Heart left ventricle (tissue), 16 donors: Measurements from ENCODE around the gene LPP. TPM values are rescaled to one million over a fixed set of nuclear protein-coding genes. Genes with fewer than 3 reads are reported as not detected.
A peak's percentile ranks its signal among the peaks of the same experiment; 100 is the strongest.

Source experiments
- ATAC-seq, 4 donors: fragments of 200-7000 bp; cut with Tn5 transposase; one replicate each; pipeline ENCODE4 v1.9.1; 2020 to 2022; ENCODE audit warnings: moderate library complexity in 4 of 4, mild to moderate bottlenecking in 3 of 4, moderate number of reproducible peaks in 1 of 4
- DNase-seq, 5 donors: peaks; one replicate each; pipeline ENCODE4 v3.0.0-alpha.2; 2020
- H3K27ac ChIP-seq, 12 donors: fragments of 200-600 bp; sonication (generic) in 4 of 12; one replicate each; pipeline versions ENCODE4 v1.5.0 to v1.8.0; 2016 to 2022; ENCODE audit warnings: mild to moderate bottlenecking in 2 of 12
- H3K27me3 ChIP-seq, 9 donors: fragments of 200-600 bp; sonication (generic) in 2 of 9; one replicate each; pipeline versions ENCODE4 v1.5.1 to v1.8.0; 2016 to 2022; ENCODE audit warnings: mild to moderate bottlenecking in 3 of 9
- H3K36me3 ChIP-seq, 9 donors: fragments of 200-600 bp; sonication (generic) in 2 of 9; one replicate each; pipeline versions ENCODE4 v1.5.0 to v1.8.0; 2018 to 2022; ENCODE audit warnings: mild to moderate bottlenecking in 2 of 9
- H3K4me1 ChIP-seq, 12 donors: fragments of 200-600 bp; sonication (generic) in 4 of 12; one replicate each; pipeline versions ENCODE4 v1.5.0 to v1.8.0; 2016 to 2022; ENCODE audit warnings: mild to moderate bottlenecking in 3 of 12
- H3K4me3 ChIP-seq, 12 donors: fragments of 200-600 bp; sonication (generic) in 4 of 12; one replicate each; pipeline versions ENCODE4 v1.5.0 to v1.8.0; 2017 to 2022; ENCODE audit warnings: mild to moderate bottlenecking in 9 of 12, moderate library complexity in 4 of 12
- H3K9me3 ChIP-seq, 12 donors: fragments of 200-600 bp; sonication (generic) in 4 of 12; one replicate each; pipeline versions ENCODE4 v1.5.0 to v1.8.0; 2016 to 2022; ENCODE audit warnings: mild to moderate bottlenecking in 1 of 12
- CTCF ChIP-seq, 12 donors: fragments of 200-600 bp; sonication (generic) in 4 of 12; IDR thresholded peaks; one replicate each; pipeline versions ENCODE4 v1.5.0 to v1.8.0; 2018 to 2022; ENCODE audit warnings: antibody characterized with exemption in 12 of 12, mild to moderate bottlenecking in 5 of 12
- POLR2A ChIP-seq, 2 donors: fragments of 450-650 bp; IDR thresholded peaks; one replicate each; pipeline ENCODE4 v1.6.1; 2017; ENCODE audit warnings: antibody characterized with exemption in 2 of 2, mild to moderate bottlenecking in 2 of 2, moderate library complexity in 2 of 2
- WGBS, 4 donors: extraction: QIAGEN DNeasy Blood & Tissue Kit in 2 of 4; methylation state at CpG; one replicate each; pipeline versions ENCODE4 v1.1.5 to v1.1.7; 2013 to 2018; 5-methylcytosine and 5-hydroxymethylcytosine counted together
- intact Hi-C, 10 donors: fragments of 100-400 bp; cut with DNase I; formaldehyde crosslinking; loops; one replicate each; pipeline versions ENCODE4 v1.11.1 to v1.14.2; 2022
- polyA plus RNA-seq, 2 donors: library from polyadenylated mRNA; stranded (reverse); fragments of 200-250 nt; gene quantifications; one replicate each; pipeline ENCODE4 v1.2.3, GENCODE V29; 2013
- total RNA-seq, 9 donors: library from RNA; depleted of rRNA in 2 of 9; stranded (reverse); fragments of >200 nt in 2 of 9; fragmentation: NEBNext Ultra II Directional in 3 of 9; extraction: Animal tissue kit (Norgen Biotek cat#: 25700) in 3 of 9; gene quantifications; one replicate each; pipeline versions ENCODE4 v1.1.0 to v1.2.4, GENCODE V29; 2016 to 2023
- donor health status: ischemic (EF 13 %, LVEDD 7.1; RV severe dilation, severe dysfunction).
- donor health status: healthy with polysubstance abuse.
- donor health status: DM: no; HTN: yes; CAD: no.
- donor health status: DM: no; HTN: no; CAD: no.
- donor health status: ischemic (EF 25% LVEDD 6.9; RV normal size, moderate dysfunction).
- donor health status: ischemic (EF 25% LVEDD 5.7; RV mildly dilated, moderate dysfunction).
- donor health status: healthy.
- donor health status: DM: yes; HTN: yes; CAD: no.
- donor health status: ischemic (EF 35%, LVEDD 5.7; RV mildly dilated, moderate dysfunction).
- donor health status: nonischemic (EF 11% LVEDD 7.7; RV severe dilation, severe dysfunction).
- donor health status: DM: yes; HTN: yes; CAD: no.
- donor health status: PGD.
- donor health status: ischemic (EF 29% LVEDD 5.4; RV normal size, mild dysfunction).
- donor health status: nonischemic (EF 23%, LVEDD 6.1; RV moderate dilation, normal function).

Gene LPP
- total and polyA plus RNA-seq, 11 donors = 9.2 to 178 (median 100) TPM

GRCh38 chr3:188284455-188285212 is 130.7 kb downstream of the LPP start:
- no peaks in the 10 kb centered on the region for H3K27me3 ChIP-seq
- peaks cover 0 to 80% (median 65%) of the 10 kb centered on the region in 12 donors for H3K4me1 ChIP-seq
- peaks cover 0 to 3% (median 0%) of the 10 kb centered on the region in 9 donors for H3K36me3 ChIP-seq
- no peaks in the 10 kb centered on the region for H3K9me3 ChIP-seq
- peak overlapping the region in 8 of 12 donors; percentile 28 to 81 (median 75) for H3K27ac ChIP-seq
- H3K4me3 ChIP-seq = no peak overlapping the region
- DNase-seq (no peak), ATAC-seq (peak in 1 of 4 donors; percentile 3)
- intact Hi-C loops = loop anchor here in 1 of 10 donors (5.0 kb wide), 1 partner anchor 38 kb away; no protein-coding TSS in a partner anchor
- WGBS, 4 donors = 66 to 77% (median 69%) methylated on average over 9 of the region's 9 CpGs
- no peak for TF ChIP-seq CTCF (IDR thresholded peaks at IDR 0.05)
- TF ChIP-seq POLR2A (IDR thresholded peaks at IDR 0.05) = no peak

DNA sequence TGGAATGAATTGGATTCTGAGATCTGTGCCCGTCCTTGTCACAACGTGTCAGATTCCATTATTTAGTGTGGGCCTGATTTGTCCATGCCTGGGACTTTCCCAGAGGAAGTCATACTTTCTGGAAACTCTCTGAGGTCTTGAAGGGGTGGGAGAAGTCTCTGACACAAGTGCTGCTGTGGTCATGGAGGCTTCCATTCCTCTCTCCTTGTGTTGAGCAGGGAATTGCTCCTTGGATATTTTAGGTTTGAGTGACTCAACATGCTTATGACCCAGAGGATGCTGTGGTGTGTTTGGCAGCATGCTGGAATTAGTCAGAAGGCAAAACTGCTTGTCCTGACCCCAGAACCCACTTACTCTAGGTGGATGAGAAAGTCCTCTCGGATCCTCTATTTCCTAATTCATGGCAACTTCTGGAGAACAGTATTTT is 132.1 kb downstream of the LPP start:
- TF ChIP-seq CTCF (IDR thresholded peaks at IDR 0.05) (no peak), POLR2A (IDR thresholded peaks at IDR 0.05) (peak in 1 of 2 donors; percentile 22)
- WGBS, 4 donors = 8 to 16% (median 12%) methylated on average over 3 of the region's 3 CpGs
- peak overlapping the region; percentile 5 to 82 (median 76) for H3K27ac ChIP-seq
- peaks cover 0 to 80% (median 66%) of the 10 kb centered on the region in 12 donors for H3K4me1 ChIP-seq
- no peak overlapping the region for H3K4me3 ChIP-seq
- DNase-seq (peak in 4 of 5 donors; percentile 37 to 74 (median 50)), ATAC-seq (peak; percentile 54 to 92 (median 87))
- intact Hi-C loops = no loop called here
- no peaks in the 10 kb centered on the region for H3K27me3 ChIP-seq
- H3K9me3 ChIP-seq = no peaks in the 10 kb centered on the region
- peaks cover 0 to 3% (median 0%) of the 10 kb centered on the region in 9 donors for H3K36me3 ChIP-seq

- no peaks in the 10 kb centered on the region for H3K27me3 ChIP-seq
- peak overlapping the region; percentile 10 to 82 (median 76) for H3K27ac ChIP-seq
- ATAC-seq = no peak
- peaks cover 0 to 79% (median 61%) of the 10 kb centered on the region in 12 donors for H3K4me1 ChIP-seq
- no peaks in the 10 kb centered on the region for H3K9me3 ChIP-seq
- no peak for DNase-seq
- no peak for TF ChIP-seq CTCF (IDR thresholded peaks at IDR 0.05)
- no peak for TF ChIP-seq POLR2A (IDR thresholded peaks at IDR 0.05)
- peaks cover 0 to 3% (median 0%) of the 10 kb centered on the region in 9 donors for H3K36me3 ChIP-seq
- WGBS, 4 donors = 67 to 70% (median 69%) methylated on average over 4 of the region's 4 CpGs
- intact Hi-C loops = no loop called here
- H3K4me3 ChIP-seq = no peak overlapping the region
Observed at GRCh38 chr3:188287339-188287738, 133.4 kb downstream of the LPP start.

DNA sequence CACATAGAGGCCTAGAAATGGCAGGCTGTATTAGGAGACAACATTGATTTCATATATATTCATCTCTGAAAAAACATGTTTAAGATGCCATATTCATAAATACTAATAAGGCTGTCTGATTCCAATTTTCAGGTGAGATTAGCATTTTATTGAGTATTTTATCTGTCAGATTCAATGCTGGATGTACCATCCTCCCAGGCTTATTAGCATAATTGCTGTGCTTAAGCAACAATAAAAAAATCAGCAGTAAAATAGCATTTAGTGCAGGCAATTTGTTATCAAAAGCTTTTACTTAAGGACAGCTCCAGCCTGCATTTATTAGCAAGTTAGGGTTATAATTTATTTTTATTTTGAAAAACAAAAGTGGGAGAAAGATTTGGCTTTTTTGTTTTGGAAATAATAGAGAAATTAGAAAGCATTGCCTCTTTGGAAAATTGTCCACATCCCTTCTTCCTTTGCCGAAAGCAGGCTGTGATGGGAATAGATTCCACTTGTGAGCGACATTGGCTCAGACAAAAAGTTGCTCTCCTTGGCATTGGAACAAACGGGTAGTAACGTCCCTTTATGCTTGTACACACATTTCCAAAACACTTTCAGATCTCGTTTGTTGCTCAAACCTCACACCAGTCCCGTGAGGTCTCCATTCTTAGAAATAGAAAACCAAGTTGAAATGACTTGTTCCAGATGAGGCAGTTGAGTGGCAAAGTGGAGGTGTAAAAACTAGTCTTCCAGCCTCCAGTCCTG is 134.0 kb downstream of the LPP start:
- intact Hi-C loops = no loop called here
- ATAC-seq = peak in 2 of 4 donors; percentile 31 to 32
- no peak for TF ChIP-seq POLR2A (IDR thresholded peaks at IDR 0.05)
- peak in 1 of 12 donors; percentile 6 for TF ChIP-seq CTCF (IDR thresholded peaks at IDR 0.05)
- Histone ChIP-seq H3K4me3 (no peak overlapping the region), H3K9me3 (no peaks in the 10 kb centered on the region), H3K36me3 (peaks cover 0 to 3% (median 0%) of the 10 kb centered on the region in 9 donors), H3K4me1 (peaks cover 0 to 76% (median 58%) of the 10 kb centered on the region in 12 donors), H3K27me3 (no peaks in the 10 kb centered on the region), H3K27ac (peak overlapping the region in 11 of 12 donors; percentile 10 to 82 (median 77))
- WGBS, 4 donors = 34 to 47% (median 46%) methylated on average over 6 of the region's 6 CpGs
- DNase-seq = no peak
